WTC11 (cell line): ENCODE data around the gene PCSK4.

Source experiments
- ATF2 ChIP-seq: sonication (generic); formaldehyde crosslinking; IDR thresholded peaks from 2 replicates; pipeline ENCODE4 v1.8.1; 2022; ENCODE audit warnings: low read depth, missing genetic modification reagents, borderline replicate concordance
- CBFB ChIP-seq: sonication (generic); formaldehyde crosslinking; IDR thresholded peaks from 2 replicates; pipeline ENCODE4 v1.8.1; 2022; ENCODE audit warnings: mild to moderate bottlenecking, low read depth, missing genetic modification reagents
- CTCF ChIP-seq: fragments of 200-600 bp; IDR thresholded peaks from 2 replicates; pipeline ENCODE4 v1.8.0; 2022; ENCODE audit warnings: antibody characterized with exemption
- MAX ChIP-seq: sonication (generic); formaldehyde crosslinking; IDR thresholded peaks from 2 replicates; pipeline ENCODE4 v1.8.0; 2022; ENCODE audit warnings: mild to moderate bottlenecking, missing genetic modification reagents
- NFATC4 ChIP-seq: fragments of 250-450 bp; sonication (Bioruptor Pico); IDR thresholded peaks from 2 replicates; pipeline ENCODE4 v1.9.0; 2021; ENCODE audit warnings: mild to moderate bottlenecking
- NR3C1 ChIP-seq: sonication (generic); formaldehyde crosslinking; conservative IDR thresholded peaks from 2 replicates; pipeline ENCODE4 v1.8.1; 2023; ENCODE audit warnings: low read depth, mild to moderate bottlenecking, missing genetic modification reagents
- SP1 ChIP-seq: sonication (generic); formaldehyde crosslinking; conservative IDR thresholded peaks from 2 replicates; pipeline ENCODE4 v1.8.1; 2022; ENCODE audit warnings: missing genetic modification reagents
- USF1 ChIP-seq: sonication (generic); formaldehyde crosslinking; IDR thresholded peaks from 2 replicates; pipeline ENCODE4 v1.8.0; 2022; ENCODE audit warnings: mild to moderate bottlenecking, missing genetic modification reagents
- ZNF423 ChIP-seq: fragments of 250-450 bp; sonication (Bioruptor Pico); IDR thresholded peaks from 2 replicates; pipeline ENCODE4 v2.1.2; 2022; ENCODE audit warnings: mild to moderate bottlenecking, moderate library complexity
- TF ChIP-seq, protein P1 (sequence below): sonication (generic); formaldehyde crosslinking; IDR thresholded peaks from 2 replicates; pipeline ENCODE4 v1.8.1; 2023; ENCODE audit warnings: mild to moderate bottlenecking, missing genetic modification reagents, moderate library complexity
- TF ChIP-seq, protein P2 (sequence below): sonication (generic); formaldehyde crosslinking; IDR thresholded peaks from 2 replicates; pipeline ENCODE4 v1.8.0; 2023; ENCODE audit warnings: missing genetic modification reagents, mild to moderate bottlenecking, borderline replicate concordance

GRCh38 chr19:1468821-1469254, 21.3 kb downstream of the PCSK4 start:
- TF ChIP-seq USF1 (CRISPR knock-in tag), result no peak
- TF ChIP-seq MAX (CRISPR knock-in tag), result no peak
- no peak for TF ChIP-seq ATF2 (CRISPR knock-in tag)
- TF ChIP-seq NR3C1 (CRISPR knock-in tag), result no peak
- TF ChIP-seq, protein P1, sequence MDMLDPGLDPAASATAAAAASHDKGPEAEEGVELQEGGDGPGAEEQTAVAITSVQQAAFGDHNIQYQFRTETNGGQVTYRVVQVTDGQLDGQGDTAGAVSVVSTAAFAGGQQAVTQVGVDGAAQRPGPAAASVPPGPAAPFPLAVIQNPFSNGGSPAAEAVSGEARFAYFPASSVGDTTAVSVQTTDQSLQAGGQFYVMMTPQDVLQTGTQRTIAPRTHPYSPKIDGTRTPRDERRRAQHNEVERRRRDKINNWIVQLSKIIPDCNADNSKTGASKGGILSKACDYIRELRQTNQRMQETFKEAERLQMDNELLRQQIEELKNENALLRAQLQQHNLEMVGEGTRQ (CRISPR knock-in tag), result no peak
- TF ChIP-seq, protein P2, sequence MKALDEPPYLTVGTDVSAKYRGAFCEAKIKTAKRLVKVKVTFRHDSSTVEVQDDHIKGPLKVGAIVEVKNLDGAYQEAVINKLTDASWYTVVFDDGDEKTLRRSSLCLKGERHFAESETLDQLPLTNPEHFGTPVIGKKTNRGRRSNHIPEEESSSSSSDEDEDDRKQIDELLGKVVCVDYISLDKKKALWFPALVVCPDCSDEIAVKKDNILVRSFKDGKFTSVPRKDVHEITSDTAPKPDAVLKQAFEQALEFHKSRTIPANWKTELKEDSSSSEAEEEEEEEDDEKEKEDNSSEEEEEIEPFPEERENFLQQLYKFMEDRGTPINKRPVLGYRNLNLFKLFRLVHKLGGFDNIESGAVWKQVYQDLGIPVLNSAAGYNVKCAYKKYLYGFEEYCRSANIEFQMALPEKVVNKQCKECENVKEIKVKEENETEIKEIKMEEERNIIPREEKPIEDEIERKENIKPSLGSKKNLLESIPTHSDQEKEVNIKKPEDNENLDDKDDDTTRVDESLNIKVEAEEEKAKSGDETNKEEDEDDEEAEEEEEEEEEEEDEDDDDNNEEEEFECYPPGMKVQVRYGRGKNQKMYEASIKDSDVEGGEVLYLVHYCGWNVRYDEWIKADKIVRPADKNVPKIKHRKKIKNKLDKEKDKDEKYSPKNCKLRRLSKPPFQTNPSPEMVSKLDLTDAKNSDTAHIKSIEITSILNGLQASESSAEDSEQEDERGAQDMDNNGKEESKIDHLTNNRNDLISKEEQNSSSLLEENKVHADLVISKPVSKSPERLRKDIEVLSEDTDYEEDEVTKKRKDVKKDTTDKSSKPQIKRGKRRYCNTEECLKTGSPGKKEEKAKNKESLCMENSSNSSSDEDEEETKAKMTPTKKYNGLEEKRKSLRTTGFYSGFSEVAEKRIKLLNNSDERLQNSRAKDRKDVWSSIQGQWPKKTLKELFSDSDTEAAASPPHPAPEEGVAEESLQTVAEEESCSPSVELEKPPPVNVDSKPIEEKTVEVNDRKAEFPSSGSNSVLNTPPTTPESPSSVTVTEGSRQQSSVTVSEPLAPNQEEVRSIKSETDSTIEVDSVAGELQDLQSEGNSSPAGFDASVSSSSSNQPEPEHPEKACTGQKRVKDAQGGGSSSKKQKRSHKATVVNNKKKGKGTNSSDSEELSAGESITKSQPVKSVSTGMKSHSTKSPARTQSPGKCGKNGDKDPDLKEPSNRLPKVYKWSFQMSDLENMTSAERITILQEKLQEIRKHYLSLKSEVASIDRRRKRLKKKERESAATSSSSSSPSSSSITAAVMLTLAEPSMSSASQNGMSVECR, result no peak
- no peak for TF ChIP-seq CTCF
- TF ChIP-seq ZNF423 (CRISPR knock-in tag), result no peak
- no peak for TF ChIP-seq NFATC4 (CRISPR knock-in tag)
- TF ChIP-seq CBFB (CRISPR knock-in tag), result no peak
- no peak for TF ChIP-seq SP1
